ENCODE measurements around the gene TRIM3. TPM values are rescaled to one million over a fixed set of nuclear protein-coding genes. Genes with fewer than 3 reads are reported as not detected.

The TRIM3 gene
- 19.4 and 26.8 TPM in 2 replicates for total RNA-seq

GRCh38 chr11:6473451-6474412, at the start of gene TRIM3:
TRIM3 (minus strand) TSS chr11:6473941; CDS start chr11:6465695, 8,246 bp downstream.

DNA sequence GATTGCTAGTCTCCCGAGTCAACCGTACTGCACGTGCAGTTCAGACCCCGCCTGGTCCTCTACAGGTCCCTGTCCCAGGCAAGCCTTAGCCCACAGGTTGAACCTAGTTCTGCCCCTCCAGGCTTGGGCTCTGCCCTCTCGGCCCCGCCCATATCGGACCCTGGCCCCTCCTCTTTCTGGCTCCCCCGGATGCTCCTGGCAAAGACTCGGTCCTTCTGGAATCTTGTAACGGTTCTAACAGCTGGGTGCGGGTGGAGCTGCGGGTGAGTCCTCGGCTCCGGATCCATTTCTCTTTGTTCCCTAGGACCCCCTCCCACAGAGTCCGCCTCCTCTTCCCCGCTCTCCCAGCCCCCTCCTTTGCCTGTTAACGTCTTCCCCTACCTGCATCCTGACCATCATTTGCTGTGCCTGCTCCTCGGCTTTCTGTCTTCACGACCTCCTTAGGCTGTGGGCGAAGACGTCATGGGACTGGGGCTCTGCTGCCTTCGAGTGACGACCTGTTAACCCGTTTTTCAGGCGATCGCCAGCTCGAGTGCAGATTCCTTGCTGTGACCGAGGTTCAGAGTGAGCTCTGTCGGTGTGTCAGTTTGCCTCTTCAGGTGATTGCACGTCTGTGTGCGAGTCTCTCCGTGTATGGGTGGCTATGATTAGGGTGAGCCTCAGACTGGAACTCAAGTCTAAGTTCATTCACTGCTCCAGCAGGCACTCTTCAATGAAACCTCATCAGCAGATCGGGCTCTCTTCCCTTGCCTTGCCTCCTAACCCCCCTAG, 23.5 kb upstream of the TRIM3 start, which contains the start of gene DNHD1:
Gene DNHD1, plus strand, starts transcription at position 212 of the 771 bp plus-strand sequence. CDS start 936 bp downstream, outside the sequence.

DNA sequence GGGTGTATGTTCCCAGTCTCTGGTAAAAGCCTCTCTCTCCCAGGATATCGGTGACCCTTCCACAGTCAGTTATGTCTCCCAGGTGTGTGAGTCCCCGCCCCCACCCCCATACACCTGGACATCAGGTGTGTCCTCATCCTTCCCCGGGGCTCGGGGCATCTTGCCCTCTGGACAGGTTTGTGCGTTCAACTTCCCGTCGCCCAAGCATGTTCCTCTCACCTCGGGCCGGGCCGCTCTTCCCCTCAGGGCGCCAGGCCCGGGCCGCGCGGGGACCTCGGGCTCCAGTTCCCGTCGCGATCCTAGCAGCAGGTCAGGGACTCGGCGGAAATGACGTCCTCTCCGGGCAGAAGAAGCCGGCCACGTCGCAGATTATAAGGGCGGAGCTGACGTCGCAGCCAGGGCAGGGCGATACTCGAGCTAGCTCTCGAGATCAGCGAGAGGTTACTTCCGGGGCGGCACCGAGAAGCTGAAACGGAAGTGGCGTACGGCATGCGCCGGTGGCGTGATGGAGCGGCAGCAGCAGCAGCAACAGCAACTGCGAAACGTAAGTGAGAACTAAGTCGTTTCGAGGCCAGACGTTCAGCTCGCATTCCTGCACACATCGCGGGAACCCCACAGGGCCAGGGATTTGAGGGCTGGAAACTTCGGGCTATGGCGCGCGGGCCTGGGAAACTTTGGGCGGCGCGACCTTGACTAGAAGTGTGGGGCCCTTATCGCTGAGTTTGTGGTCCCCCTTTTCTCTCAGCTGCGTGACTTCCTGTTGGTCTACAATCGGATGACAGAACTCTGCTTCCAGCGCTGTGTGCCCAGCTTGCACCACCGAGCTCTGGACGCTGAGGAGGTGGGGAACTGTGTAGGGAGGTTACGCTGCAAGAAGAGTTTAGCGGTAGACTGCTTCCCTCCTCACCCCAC, 7.5 kb upstream of the TRIM3 start, which contains the start of the genes ARFIP2 and TIMM10B:
Gene ARFIP2, minus strand, starts transcription at position 320 of the 912 bp plus-strand sequence. CDS start 910 bp downstream, outside the sequence.
Gene TIMM10B, plus strand, starts transcription at position 490 of the 912 bp plus-strand sequence. Its CDS starts 16 bp downstream, at position 506.

DNA sequence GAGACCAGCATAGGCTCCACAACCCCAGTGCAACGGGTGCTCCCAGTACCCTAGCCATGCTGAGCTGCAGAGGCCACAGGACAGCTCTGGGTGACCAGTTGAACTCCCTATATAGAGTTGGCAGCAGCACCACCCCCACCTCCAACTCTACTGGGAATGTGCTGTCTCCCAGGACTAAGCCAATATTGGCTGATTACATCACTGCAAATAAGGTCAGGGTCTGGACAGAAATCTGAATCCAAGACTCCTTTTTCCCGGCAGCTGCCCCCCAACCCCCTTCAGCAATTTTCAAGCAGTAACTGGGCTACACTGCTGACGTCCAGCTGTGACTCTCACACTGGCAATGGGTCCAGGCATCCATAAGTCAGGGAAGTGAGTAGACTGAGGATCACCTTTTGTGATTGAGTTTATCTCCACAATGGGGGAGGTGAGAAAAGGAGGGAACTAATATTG, 32.8 kb downstream of the TRIM3 start, which contains the start of gene HPX:
Gene HPX, minus strand, starts transcription at position 82 of the 453 bp plus-strand sequence. Its CDS starts 24 bp downstream, at position 58.

GRCh38 chr11:6419009-6419631, 54.6 kb downstream of the TRIM3 start, which contains the start of gene APBB1:
APBB1 (minus strand) TSS chr11:6419094; CDS start chr11:6411347, 7,747 bp downstream.

Other genes starting within 250 kb of the TRIM3 start
- gene FHIP1B, start 239.3 kb downstream of the TRIM3 start, total RNA-seq: 7.7 and 10.1 TPM in 2 replicates
- gene CNGA4, start 234.9 kb downstream of the TRIM3 start, total RNA-seq: under 0.01 and 0.19 TPM in 2 replicates
- not detected in 2 replicates for gene CCKBR, start 214.1 kb downstream of the TRIM3 start, total RNA-seq
- 189 and 198 TPM in 2 replicates for gene CAVIN3, start 153.4 kb downstream of the TRIM3 start, total RNA-seq
- gene SMPD1, start 83.5 kb downstream of the TRIM3 start, total RNA-seq: 39.1 and 57.2 TPM in 2 replicates
- 34.5 and 53.3 TPM in 2 replicates for gene APBB1, start 54.8 kb downstream of the TRIM3 start, total RNA-seq
- 0.38 and 0.85 TPM in 2 replicates for gene HPX, start 33.0 kb downstream of the TRIM3 start, total RNA-seq
- 54.7 and 69.6 TPM in 2 replicates for gene ARFIP2, start 7.4 kb upstream of the TRIM3 start, total RNA-seq
- 29.3 and 35.5 TPM in 2 replicates for gene TIMM10B, start 7.6 kb upstream of the TRIM3 start, total RNA-seq
- 2.7 and 7.9 TPM in 2 replicates for gene DNHD1, start 23.3 kb upstream of the TRIM3 start, total RNA-seq
- gene RRP8, start 129.7 kb upstream of the TRIM3 start, total RNA-seq: 8.7 and 15.0 TPM in 2 replicates
- 165 and 267 TPM in 2 replicates for gene ILK, start 129.8 kb upstream of the TRIM3 start, total RNA-seq
- 37.2 and 58.9 TPM in 2 replicates for gene TAF10, start 138.3 kb upstream of the TRIM3 start, total RNA-seq
- gene TPP1, start 145.5 kb upstream of the TRIM3 start, total RNA-seq: 28.8 and 135 TPM in 2 replicates
- gene DCHS1, start 181.9 kb upstream of the TRIM3 start, total RNA-seq: 1.1 and 1.3 TPM in 2 replicates
- gene MRPL17, start 209.4 kb upstream of the TRIM3 start, total RNA-seq: 68.8 and 105 TPM in 2 replicates

All from regular cardiac myocyte (primary cell).